Chondrocyte (in vitro differentiated cells): Measurements from ENCODE around the gene LRFN4. TPM values are rescaled to one million over a fixed set of nuclear protein-coding genes. Genes with fewer than 3 reads are reported as not detected.

Experiments used
- DNase-seq: peaks from one replicate; pipeline ENCODE4 v3.0.0; 2021; ENCODE audit warnings: mixed read lengths, low spot score
- H3K27ac Mint-ChIP-seq: one replicate; pipeline ENCODE4 v1.8.0; 2021; ENCODE audit warnings: mild to moderate bottlenecking, moderate library complexity, mixed read lengths; ENCODE audit not compliant: unreplicated experiment
- H3K27me3 Mint-ChIP-seq: 2 replicates; pipeline ENCODE4 v1.8.0; 2021; ENCODE audit warnings: low read depth, mixed read lengths
- H3K36me3 Mint-ChIP-seq: 2 replicates; pipeline ENCODE4 v1.8.0; 2021; ENCODE audit warnings: low read depth, mixed read lengths
- H3K4me1 Mint-ChIP-seq: 2 replicates; pipeline ENCODE4 v1.8.0; 2021; ENCODE audit warnings: low read depth, mild to moderate bottlenecking, mixed read lengths
- H3K4me3 Mint-ChIP-seq: one replicate; pipeline ENCODE4 v1.8.0; 2021; ENCODE audit warnings: mild to moderate bottlenecking, moderate library complexity, mixed read lengths; ENCODE audit not compliant: unreplicated experiment
- H3K9me3 Mint-ChIP-seq: 2 replicates; pipeline ENCODE4 v1.8.0; 2021; ENCODE audit warnings: low read depth, mixed read lengths
- CTCF ChIP-seq: fragments of 200-600 bp; sonication (generic); IDR thresholded peaks from 2 replicates; pipeline ENCODE4 v1.5.0; 2021; ENCODE audit warnings: antibody characterized with exemption, mild to moderate bottlenecking, moderate library complexity
- long read RNA-seq: library from polyadenylated mRNA; stranded (forward); transcript quantifications from one replicate; pipeline ENCODE4 v2.0.0, GENCODE V29; 2021
- total RNA-seq: library from RNA; stranded (reverse); gene quantifications from 3 replicates; pipeline ENCODE4 v1.2.1, GENCODE V29; 2021

The LRFN4 gene
- 33.8 to 47.2 TPM (median 46.8 TPM) in 3 replicates for total RNA-seq
- long read RNA-seq, transcript LRFN4-201 (2 exons, 2,431 nt) = major isoform, 62 of 109 reads
- long read RNA-seq, partial matches to known transcripts = 1 of 109 reads
- long read RNA-seq, other reads (novel, unspliced or antisense) = 46 of 109 reads

- Mint-ChIP-seq H3K36me3 (peaks cover 1% of the 10 kb centered on the region), H3K4me1 (peaks cover 14% of the 10 kb centered on the region), H3K27me3 (no peaks in the 10 kb centered on the region), H3K9me3 (no peaks in the 10 kb centered on the region), H3K4me3 (peak within 1 kb of the TSS; percentile 90), H3K27ac (peak within 1 kb of the TSS; percentile 85)
- no peak for TF ChIP-seq CTCF
- DNase-seq = peak; percentile 83
Measured at GRCh38 chr11:66856496-66857233, at the start of gene LRFN4. Gene LRFN4 (plus strand): TSS chr11:66857064. CDS start chr11:66857745, 681 bp downstream.

- H3K4me1 Mint-ChIP-seq = no peaks in the 10 kb centered on the region
- H3K27me3 Mint-ChIP-seq = no peaks in the 10 kb centered on the region
- H3K27ac Mint-ChIP-seq = no peak overlapping the region
- H3K4me3 Mint-ChIP-seq = no peak overlapping the region
- no peak for DNase-seq
- no peaks in the 10 kb centered on the region for H3K9me3 Mint-ChIP-seq
- TF ChIP-seq CTCF = no peak
- peaks cover 14% of the 10 kb centered on the region for H3K36me3 Mint-ChIP-seq
Measured at GRCh38 chr11:66809592-66809991, 47.3 kb upstream of the LRFN4 start.

- Mint-ChIP-seq H3K36me3 (peaks cover 11% of the 10 kb centered on the region), H3K27me3 (no peaks in the 10 kb centered on the region), H3K4me3 (no peak overlapping the region), H3K27ac (no peak overlapping the region), H3K4me1 (peaks cover 3% of the 10 kb centered on the region), H3K9me3 (no peaks in the 10 kb centered on the region)
- no peak for DNase-seq
- TF ChIP-seq CTCF = no peak
Measured at GRCh38 chr11:66810576-66811185, 46.2 kb upstream of the LRFN4 start.

- Mint-ChIP-seq H3K27ac (no peak overlapping the region), H3K36me3 (peaks cover 5% of the 10 kb centered on the region), H3K4me1 (peaks cover 4% of the 10 kb centered on the region), H3K9me3 (no peaks in the 10 kb centered on the region), H3K4me3 (no peak overlapping the region), H3K27me3 (no peaks in the 10 kb centered on the region)
- no peak for TF ChIP-seq CTCF
- no peak for DNase-seq
Measured at GRCh38 chr11:66814678-66815077, 42.2 kb upstream of the LRFN4 start.

GRCh38 chr11:66815646-66816045, 41.2 kb upstream of the LRFN4 start:
- Mint-ChIP-seq H3K9me3 (no peaks in the 10 kb centered on the region), H3K4me3 (no peak overlapping the region), H3K27me3 (no peaks in the 10 kb centered on the region), H3K4me1 (peaks cover 4% of the 10 kb centered on the region), H3K36me3 (peaks cover 3% of the 10 kb centered on the region), H3K27ac (no peak overlapping the region)
- no peak for DNase-seq
- TF ChIP-seq CTCF = no peak
